ENCODE results near the gene WBP1.

- TF ChIP-seq CTCF (IDR thresholded peaks at IDR 0.05): no peak
- TF ChIP-seq POLR2A (IDR thresholded peaks at IDR 0.05; ENCODE audit: low read length): no peak
These were observed 42.4 kb upstream of the WBP1 start for GRCh38 chr2:74415762-74416395.
